ENCODE results near the gene PABPC1L.
A peak's percentile ranks its signal among the peaks of the same experiment; 100 is the strongest.

Gene PABPC1L

GRCh38 chr20:44942264-44942973 lies 32.6 kb downstream of the PABPC1L start:
- DNase-seq (ENCODE audit: low spot score): no peak

GRCh38 chr20:44943828-44944227 lies 34.0 kb downstream of the PABPC1L start:
- no peak for DNase-seq (ENCODE audit: low spot score)

GRCh38 chr20:44945261-44945660 lies 35.4 kb downstream of the PABPC1L start:
- no peak for DNase-seq (ENCODE audit: low spot score)

DNA sequence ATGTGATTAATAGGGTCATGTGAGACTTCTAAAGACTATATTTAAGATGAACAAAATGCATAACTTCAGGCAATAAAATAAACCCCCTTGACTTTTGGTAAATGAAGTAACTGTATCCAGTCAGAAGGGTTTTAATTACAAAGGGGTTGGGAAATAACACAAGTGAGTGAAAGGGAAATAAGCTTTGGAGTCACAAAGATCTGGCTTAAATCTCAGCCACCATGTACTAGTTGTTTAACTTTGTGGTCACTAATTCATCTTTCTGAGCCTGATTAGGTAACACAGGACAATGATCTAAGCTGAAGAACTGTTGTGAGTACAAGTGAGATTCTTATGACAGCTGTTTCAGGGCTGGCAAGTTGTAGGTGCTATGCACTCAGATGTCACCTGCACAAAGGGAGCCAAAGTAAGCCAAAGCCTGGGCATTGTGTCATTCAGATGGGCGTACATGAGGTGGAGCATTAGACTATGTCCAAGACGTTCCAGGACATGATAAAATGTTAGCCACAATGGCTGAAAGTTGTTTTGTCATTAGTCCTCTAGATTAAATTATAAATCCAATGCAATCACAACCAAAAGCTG lies 36.5 kb downstream of the PABPC1L start:
- no peak for DNase-seq (ENCODE audit: low spot score)

DNA sequence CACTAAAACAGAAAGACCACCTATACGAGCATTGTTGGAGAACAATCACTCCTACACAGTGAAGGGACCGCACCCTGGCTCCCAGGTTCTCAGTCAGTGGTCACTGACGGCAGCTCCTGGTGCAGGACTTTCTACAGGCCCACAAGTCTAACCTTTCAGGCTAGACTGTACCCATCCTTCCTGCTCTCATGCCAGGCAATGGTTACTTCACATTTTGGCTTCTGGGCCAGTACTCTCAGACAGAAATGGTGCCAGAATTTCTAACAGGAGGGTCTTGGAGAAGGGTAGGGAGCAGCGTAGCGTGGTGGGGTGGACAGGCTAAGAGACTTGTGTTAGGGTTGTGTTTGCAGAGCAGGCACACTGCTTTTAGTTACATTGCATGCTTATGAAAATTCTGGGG lies 38.2 kb downstream of the PABPC1L start:
- DNase-seq (ENCODE audit: low spot score): no peak

DNA sequence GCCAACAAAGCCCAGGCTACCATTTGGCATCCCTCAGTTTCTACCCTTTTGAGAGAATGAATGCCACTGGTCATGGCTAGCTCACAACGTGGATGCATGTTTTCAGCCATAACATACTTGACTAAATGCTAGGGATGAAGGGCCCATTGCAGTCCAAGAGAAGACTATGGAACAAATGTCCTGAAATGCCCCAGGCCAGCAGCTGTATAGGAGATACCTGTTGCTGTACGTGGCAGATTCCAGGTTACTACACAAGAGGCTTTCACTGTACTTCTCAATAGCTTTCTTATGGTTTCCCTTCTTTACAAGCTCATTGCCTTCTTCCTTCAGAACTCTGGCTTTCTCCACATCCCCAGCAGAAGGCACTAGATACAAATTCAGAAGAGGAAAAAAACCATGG lies 38.7 kb downstream of the PABPC1L start:
- DNase-seq (ENCODE audit: low spot score): no peak

DNA sequence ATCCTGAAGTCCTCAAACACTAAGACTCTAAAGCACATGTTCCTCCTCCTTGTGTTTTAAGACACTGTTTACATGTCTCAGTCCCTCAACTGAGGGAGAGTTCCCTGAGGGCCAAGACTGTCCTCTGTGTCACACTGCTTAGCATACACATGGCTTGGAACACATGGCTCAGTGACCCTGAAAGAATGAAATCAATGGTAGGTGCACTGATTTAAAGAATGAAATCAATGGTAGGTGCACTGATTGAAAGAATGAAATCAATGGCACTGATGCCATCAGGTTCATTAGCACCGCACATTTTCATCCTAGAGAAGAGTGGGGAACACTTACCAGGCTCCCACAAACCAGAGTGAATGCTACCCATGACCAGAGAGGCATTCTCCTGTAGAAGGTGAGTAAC lies 40.5 kb downstream of the PABPC1L start:
- DNase-seq (ENCODE audit: low spot score): no peak

DNA sequence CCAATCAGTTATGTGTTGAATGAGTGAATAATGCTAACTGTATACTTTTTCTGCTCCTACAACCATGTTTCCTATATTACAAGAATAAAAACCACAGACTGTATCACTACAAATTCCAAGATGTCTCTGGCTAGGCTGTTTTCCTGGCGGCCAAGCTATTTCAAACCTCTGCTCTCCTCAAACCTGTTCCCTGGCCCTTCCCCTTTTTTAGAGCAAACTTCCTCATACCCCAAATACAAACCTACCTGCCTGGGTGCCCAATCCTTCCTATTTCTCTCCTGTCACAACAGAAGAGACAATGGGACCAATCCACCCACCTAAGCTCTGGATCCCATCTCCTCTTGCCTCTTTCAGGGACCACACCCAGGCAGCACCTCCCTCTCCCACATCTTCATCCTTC lies 42.9 kb downstream of the PABPC1L start:
- DNase-seq (ENCODE audit: low spot score): no peak

DNA sequence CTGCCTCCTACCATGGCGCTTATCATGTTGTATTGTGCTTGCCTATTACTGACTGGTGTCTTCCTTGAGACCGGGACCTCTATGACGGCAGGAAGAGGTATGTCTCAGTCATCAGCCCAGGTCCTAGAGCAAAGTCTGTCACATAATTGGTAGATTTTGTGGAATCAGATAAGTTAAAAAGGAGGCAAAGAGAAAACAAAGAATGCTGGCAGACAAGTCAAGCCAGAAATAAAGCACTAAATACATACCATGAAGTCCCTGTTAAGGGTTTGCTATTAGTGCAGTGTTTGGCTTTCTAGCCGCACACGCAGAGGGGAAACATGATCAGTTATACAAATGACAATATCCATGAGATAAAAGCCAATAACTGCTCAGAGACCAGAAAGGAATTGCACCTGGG lies 44.4 kb downstream of the PABPC1L start:
- no peak for DNase-seq (ENCODE audit: low spot score)

GRCh38 chr20:44955270-44955669 lies 45.4 kb downstream of the PABPC1L start:
- DNase-seq (ENCODE audit: low spot score): no peak

GRCh38 chr20:44956410-44956809 lies 46.5 kb downstream of the PABPC1L start:
- no peak for DNase-seq (ENCODE audit: low spot score)

GRCh38 chr20:44958276-44958675 lies 48.4 kb downstream of the PABPC1L start:
- DNase-seq (ENCODE audit: low spot score): no peak

DNA sequence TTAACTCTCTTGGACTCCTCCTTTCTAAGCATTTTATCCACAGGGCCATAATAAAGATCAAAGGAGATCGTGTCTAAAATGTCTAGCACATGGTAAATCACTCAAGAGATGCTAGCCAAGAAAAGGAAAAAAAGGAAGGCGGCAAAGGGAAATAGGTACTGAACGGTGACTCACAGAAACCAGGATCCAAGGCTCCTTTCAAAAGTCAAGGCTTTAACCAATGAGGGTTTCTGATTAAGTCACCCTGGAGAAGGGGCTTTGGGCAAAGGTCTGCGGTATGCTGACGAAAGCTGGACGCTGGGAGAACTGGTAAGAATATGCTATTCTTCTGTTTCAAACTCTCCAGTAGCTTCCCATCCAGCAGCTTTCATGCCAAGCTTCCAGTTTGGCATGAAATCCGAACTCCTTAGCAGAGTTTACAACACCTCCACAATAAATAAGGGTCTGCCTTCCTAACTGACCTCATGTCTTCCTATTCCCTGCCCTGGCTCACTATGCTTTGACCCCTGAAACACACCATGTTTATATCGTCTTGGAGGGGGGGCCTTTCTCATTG lies 49.3 kb downstream of the PABPC1L start:
- DNase-seq (ENCODE audit: low spot score): no peak

GRCh38 chr20:44959638-44960102 lies 49.8 kb downstream of the PABPC1L start:
- no peak for DNase-seq (ENCODE audit: low spot score)

DNA sequence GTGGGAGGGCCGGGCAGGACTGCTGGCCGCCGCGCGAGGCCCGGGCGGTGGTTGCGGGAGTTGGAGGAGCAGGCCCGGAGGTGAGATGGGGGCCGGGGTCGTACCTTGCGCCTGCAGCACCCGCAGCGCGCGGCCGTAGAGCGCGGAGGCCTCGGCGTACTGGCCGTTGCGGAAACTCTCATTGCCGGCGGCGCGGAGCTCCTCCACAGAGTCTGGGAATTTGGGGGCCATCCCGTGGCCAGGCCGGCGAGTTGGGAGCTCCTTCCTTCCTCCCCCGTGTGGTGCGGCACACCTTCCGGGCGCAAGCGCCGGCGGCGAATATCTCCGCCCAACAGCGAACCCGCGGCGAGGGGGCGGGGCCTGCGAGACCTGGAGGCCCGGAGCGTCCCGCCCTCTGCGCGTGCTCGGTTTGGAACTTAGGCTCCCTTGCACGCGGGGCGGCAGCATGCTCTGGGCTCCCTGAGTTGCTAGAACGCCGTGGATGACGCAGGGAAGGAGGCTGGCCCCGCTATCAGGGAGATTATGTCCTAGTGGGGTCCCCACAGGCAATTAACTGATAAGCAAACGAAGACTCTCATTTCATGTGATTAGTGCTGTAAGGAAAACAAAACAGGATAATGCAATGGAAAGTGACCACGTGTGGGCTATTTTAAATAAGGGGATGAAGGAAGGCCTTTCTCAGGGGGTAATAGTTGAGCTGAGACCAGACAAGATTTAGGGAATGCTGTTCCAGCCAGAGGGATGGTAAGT lies 50.4 kb downstream of the PABPC1L start, which contains the start of gene TOMM34:
TOMM34 (minus strand) TSS at position 295 of the 750 bp plus-strand sequence; CDS start at position 231, 64 bp downstream.
- DNase-seq (ENCODE audit: low spot score): peak; percentile 94

DNA sequence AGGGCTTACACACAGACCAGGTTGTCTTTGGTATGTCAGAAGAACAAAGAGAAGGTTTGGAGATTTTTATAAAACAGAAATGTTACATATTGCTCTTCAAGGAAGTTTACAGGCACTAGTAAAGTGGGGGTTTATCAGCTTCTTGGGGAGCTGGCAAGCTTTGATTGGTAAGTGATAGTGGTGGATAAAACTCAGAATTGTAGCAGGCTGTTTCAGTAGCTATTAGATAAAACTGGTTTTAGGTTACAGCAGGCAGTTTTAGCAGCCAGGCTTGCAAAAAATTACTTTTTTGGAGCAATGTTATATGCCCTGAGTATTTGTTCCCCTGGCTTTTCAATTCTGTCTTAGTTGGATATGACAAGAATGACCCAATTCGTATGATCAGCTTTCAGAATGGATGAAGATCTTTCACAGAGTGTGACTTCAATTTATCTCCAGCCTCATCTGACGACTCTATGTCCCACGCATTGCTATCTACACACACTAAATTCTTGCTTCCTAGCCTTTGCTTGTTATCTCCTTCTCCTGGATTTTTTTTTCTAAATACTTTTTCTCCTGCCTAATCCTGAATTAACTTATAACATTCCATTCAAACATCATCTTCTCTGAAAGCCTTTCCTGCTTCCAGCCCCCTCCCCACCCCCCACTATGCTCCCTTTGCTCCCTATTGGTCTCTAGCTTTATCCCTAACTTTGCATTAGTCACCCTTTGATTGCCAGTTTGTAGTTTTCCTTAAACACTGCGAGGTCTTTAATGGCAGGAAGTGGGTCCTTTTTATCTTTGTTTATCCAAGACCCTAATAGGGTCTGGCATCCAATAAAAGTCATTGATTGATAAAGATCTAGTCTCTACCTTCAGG lies 51.4 kb downstream of the PABPC1L start:
- DNase-seq (ENCODE audit: low spot score): no peak

- DNase-seq (ENCODE audit: low spot score): no peak
Observed at GRCh38 chr20:44961870-44962267, 52.0 kb downstream of the PABPC1L start.

DNA sequence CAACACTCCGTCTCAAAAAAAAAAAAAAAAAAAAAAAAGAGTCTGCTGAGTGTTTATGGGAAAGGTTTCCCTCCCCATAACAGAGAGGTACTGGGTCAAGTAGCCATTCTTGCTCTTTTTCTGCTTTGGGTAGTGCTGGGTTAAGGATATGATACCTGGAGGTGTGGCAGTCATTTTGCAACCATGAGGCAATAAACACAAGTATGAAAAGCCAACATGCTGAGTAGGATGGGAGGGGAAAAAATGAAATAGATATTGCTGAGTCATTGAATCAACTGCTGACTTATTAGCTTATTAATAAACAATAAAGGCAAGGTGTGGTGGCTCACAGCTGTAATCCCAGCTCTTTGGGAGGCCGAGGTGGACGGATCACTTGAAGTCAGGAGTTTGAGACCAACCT lies 52.6 kb downstream of the PABPC1L start:
- no peak for DNase-seq (ENCODE audit: low spot score)

DNA sequence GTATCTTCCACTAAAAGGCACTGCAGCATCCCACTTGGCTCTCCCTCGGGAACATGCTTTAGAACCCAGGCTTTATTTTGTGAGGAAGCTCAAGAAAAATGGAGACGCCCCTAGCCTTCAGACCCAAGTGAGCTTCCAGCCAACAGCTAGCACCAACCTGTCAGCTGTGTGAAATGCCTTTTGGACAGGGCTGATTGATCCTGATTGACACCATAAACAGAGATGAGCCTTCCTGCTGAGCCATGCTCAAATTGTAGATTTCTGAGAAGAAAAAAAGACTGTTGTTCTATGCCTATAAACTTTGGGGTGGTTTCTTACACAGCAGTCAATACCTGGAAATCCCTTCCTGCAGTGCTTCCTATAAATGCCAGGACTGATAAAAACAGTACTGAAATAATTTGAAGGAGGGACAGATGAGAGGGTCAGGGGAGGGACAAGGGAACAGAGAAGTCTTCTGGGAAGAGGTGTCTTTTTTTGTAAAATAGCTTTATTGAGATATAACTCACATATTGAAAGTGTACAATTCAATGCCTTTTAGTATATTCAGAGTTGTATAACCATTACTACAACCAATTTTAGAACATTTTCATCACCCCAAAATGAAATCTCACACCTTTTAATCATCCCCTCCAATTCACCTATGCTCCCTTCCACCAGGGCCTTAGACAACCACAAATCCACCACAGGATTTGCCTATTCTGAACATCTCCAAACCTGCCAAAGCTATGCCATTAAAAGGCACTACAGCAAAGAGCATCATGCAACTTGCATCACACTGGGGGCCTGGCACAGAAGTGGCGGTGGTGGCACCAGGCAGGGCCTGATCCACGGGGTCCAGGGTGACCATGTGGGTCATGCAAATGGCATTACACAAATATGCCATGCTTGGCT lies 53.7 kb downstream of the PABPC1L start:
- DNase-seq (ENCODE audit: low spot score): no peak

DNA sequence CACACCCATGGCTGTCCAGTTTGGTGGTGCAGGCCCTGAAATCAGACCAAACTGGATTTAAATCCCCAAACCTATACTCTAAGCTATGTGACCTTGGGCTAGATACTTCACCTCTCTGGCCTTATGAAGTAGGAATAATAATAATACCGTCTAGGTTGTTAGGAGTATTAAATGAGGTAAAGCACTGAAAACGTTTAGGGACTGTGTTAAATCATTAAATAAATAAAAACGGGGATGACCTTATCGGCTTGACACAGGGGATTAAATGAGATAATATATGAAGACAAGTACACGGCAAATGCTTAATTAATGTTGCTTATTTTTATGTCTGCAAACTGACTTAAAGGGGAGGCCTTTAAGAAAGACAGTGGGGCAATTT lies 55.8 kb downstream of the PABPC1L start:
- DNase-seq (ENCODE audit: low spot score): no peak
